ENCODE results near the gene C4B.
"Not testable (repeated sequence)": the region's sequence is repeated elsewhere in the genome, so short reads cannot be mapped to it uniquely, and the experiment has no call there.

The C4B gene

GRCh38 chr6:32055756-32056155 is 41.2 kb downstream of the C4B start:
- not testable (repeated sequence) for H4K8ac ChIP-seq (ENCODE audit: low read depth, low read length); H3K23ac ChIP-seq (ENCODE audit: low read depth, low read length, poor library complexity); H3K4me3 ChIP-seq (ENCODE audit: low read length in 2 of 2); H3K18ac ChIP-seq (ENCODE audit: low read length); H3K79me1 ChIP-seq (ENCODE audit: low read depth, low read length); H2BK12ac ChIP-seq (ENCODE audit: low read length); H3K9ac ChIP-seq (ENCODE audit: low read depth, low read length, poor library complexity); H2BK120ac ChIP-seq (ENCODE audit: low read depth, low read length); DNase-seq (ENCODE audit: low spot score); H2AK5ac ChIP-seq (ENCODE audit: low read depth, low read length); H2BK15ac ChIP-seq (ENCODE audit: low read length); H3K14ac ChIP-seq (ENCODE audit: low read length); H2AFZ ChIP-seq (ENCODE audit: low read length); H3K4me1 ChIP-seq (ENCODE audit: control insufficient read depth in 2 of 2, insufficient read depth in 1 of 2, low read depth in 1 of 2, low read length in 2 of 2); H3K9me3 ChIP-seq (replicated peaks in 1 of 2; ENCODE audit: control insufficient read depth in 2 of 2, insufficient read depth in 1 of 2, low read depth in 1 of 2, low read length in 2 of 2); H3K4me2 ChIP-seq (ENCODE audit: insufficient read depth, low read length, poor library complexity, severe bottlenecking); H3K36me3 ChIP-seq (replicated peaks in 1 of 2; ENCODE audit: control insufficient read depth in 2 of 2, insufficient read depth in 2 of 2, low read length in 2 of 2); H4K91ac ChIP-seq (ENCODE audit: low read depth, low read length, poor library complexity); H3K4ac ChIP-seq (ENCODE audit: low read length); H3K27ac ChIP-seq (replicated peaks; ENCODE audit: low read length); H2BK5ac ChIP-seq (ENCODE audit: low read length)
- WGBS, 2 donors (ENCODE audit: extremely low coverage in 2 of 2, insufficient read length in 2 of 2, insufficient replicate concordance in 1 of 2): no CpG with 5 or more reads among the region's 21 CpGs
- peaks cover 0 to 36% (median 0%) of the 10 kb centered on the region in 3 experiments for H3K27me3 ChIP-seq (ENCODE audit: control insufficient read depth in 3 of 3, insufficient read depth in 3 of 3, low read depth in 1 of 3, low read length in 3 of 3)

GRCh38 chr6:32056254-32056653 is 41.7 kb downstream of the C4B start:
- H2BK12ac ChIP-seq (ENCODE audit: low read length): no peak overlapping the region
- H2BK120ac ChIP-seq (ENCODE audit: low read depth, low read length): no peak overlapping the region
- H2AK5ac ChIP-seq (ENCODE audit: low read depth, low read length): no peak overlapping the region
- H3K27me3 ChIP-seq (ENCODE audit: control insufficient read depth in 3 of 3, insufficient read depth in 3 of 3, low read depth in 1 of 3, low read length in 3 of 3): peaks cover 0 to 31% (median 0%) of the 10 kb centered on the region in 3 experiments
- H3K4ac ChIP-seq (ENCODE audit: low read length): no peak overlapping the region
- H2AFZ ChIP-seq (ENCODE audit: low read length): no peak overlapping the region
- H3K18ac ChIP-seq (ENCODE audit: low read length): no peak overlapping the region
- DNase-seq (ENCODE audit: low spot score): no peak
- H3K9ac ChIP-seq (ENCODE audit: low read depth, low read length, poor library complexity): no peak overlapping the region
- no peaks in the 10 kb centered on the region for H3K9me3 ChIP-seq (replicated peaks in 1 of 2; ENCODE audit: control insufficient read depth in 2 of 2, insufficient read depth in 1 of 2, low read depth in 1 of 2, low read length in 2 of 2)
- no peak overlapping the region for H3K14ac ChIP-seq (ENCODE audit: low read length)
- no peaks in the 10 kb centered on the region for H3K36me3 ChIP-seq (replicated peaks in 1 of 2; ENCODE audit: control insufficient read depth in 2 of 2, insufficient read depth in 2 of 2, low read length in 2 of 2)
- H2BK15ac ChIP-seq (ENCODE audit: low read length): no peak overlapping the region
- H3K27ac ChIP-seq (replicated peaks; ENCODE audit: low read length): no peak overlapping the region
- no peak overlapping the region for H2BK5ac ChIP-seq (ENCODE audit: low read length)
- no peak overlapping the region for H3K23ac ChIP-seq (ENCODE audit: low read depth, low read length, poor library complexity)
- no peak overlapping the region for H4K8ac ChIP-seq (ENCODE audit: low read depth, low read length)
- WGBS, 2 donors (ENCODE audit: extremely low coverage in 2 of 2, insufficient read length in 2 of 2, insufficient replicate concordance in 1 of 2): no CpG with 5 or more reads among the region's 7 CpGs
- no peaks in the 10 kb centered on the region for H3K79me1 ChIP-seq (ENCODE audit: low read depth, low read length)
- H3K4me1 ChIP-seq (ENCODE audit: control insufficient read depth in 2 of 2, insufficient read depth in 1 of 2, low read depth in 1 of 2, low read length in 2 of 2): no peaks in the 10 kb centered on the region
- no peak overlapping the region for H4K91ac ChIP-seq (ENCODE audit: low read depth, low read length, poor library complexity)
- no peak overlapping the region for H3K4me2 ChIP-seq (ENCODE audit: insufficient read depth, low read length, poor library complexity, severe bottlenecking)
- H3K4me3 ChIP-seq (ENCODE audit: low read length in 2 of 2): no peak overlapping the region

DNA sequence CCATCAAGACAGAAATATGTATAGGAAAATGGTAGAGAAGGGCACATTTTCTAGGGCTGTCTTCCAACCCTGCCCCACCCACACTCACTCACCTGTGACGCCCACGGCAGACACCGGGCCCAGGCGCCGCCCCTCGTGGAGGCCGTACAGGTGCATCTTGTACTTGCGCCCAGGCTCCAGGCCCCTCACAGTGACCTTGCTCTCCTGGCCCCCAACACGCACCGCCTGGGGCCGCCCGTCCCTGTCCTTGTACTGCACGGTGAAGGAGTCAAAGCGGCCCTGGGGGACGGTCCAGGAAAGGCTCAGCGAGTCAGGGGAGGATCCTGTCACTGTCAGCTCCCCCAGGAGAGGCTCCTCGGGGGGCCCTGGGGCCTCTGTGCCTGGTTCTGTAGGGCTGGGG is 43.4 kb downstream of the C4B start:
- no peaks in the 10 kb centered on the region for H3K4me1 ChIP-seq (ENCODE audit: control insufficient read depth in 2 of 2, insufficient read depth in 1 of 2, low read depth in 1 of 2, low read length in 2 of 2)
- no peak for DNase-seq (ENCODE audit: low spot score)

GRCh38 chr6:32058511-32058963 is 43.9 kb downstream of the C4B start:
- Histone ChIP-seq H3K27ac (replicated peaks; ENCODE audit: low read length) (no peak overlapping the region), H2BK12ac (ENCODE audit: low read length) (no peak overlapping the region), H2BK15ac (ENCODE audit: low read length) (no peak overlapping the region), H3K27me3 (ENCODE audit: control insufficient read depth in 3 of 3, insufficient read depth in 3 of 3, low read depth in 1 of 3, low read length in 3 of 3) (peaks cover 0 to 23% (median 0%) of the 10 kb centered on the region in 3 experiments), H2BK120ac (ENCODE audit: low read depth, low read length) (no peak overlapping the region), H2BK5ac (ENCODE audit: low read length) (no peak overlapping the region), H3K9ac (ENCODE audit: low read depth, low read length, poor library complexity) (no peak overlapping the region), H4K8ac (ENCODE audit: low read depth, low read length) (no peak overlapping the region), H3K79me1 (ENCODE audit: low read depth, low read length) (no peaks in the 10 kb centered on the region), H3K4me2 (ENCODE audit: insufficient read depth, low read length, poor library complexity, severe bottlenecking) (no peak overlapping the region), H3K14ac (ENCODE audit: low read length) (no peak overlapping the region), H3K23ac (ENCODE audit: low read depth, low read length, poor library complexity) (no peak overlapping the region), H2AFZ (ENCODE audit: low read length) (no peak overlapping the region), H3K4me1 (ENCODE audit: control insufficient read depth in 2 of 2, insufficient read depth in 1 of 2, low read depth in 1 of 2, low read length in 2 of 2) (no peaks in the 10 kb centered on the region), H3K36me3 (replicated peaks in 1 of 2; ENCODE audit: control insufficient read depth in 2 of 2, insufficient read depth in 2 of 2, low read length in 2 of 2) (no peaks in the 10 kb centered on the region), H3K9me3 (replicated peaks in 1 of 2; ENCODE audit: control insufficient read depth in 2 of 2, insufficient read depth in 1 of 2, low read depth in 1 of 2, low read length in 2 of 2) (no peaks in the 10 kb centered on the region), H2AK5ac (ENCODE audit: low read depth, low read length) (no peak overlapping the region), H3K18ac (ENCODE audit: low read length) (no peak overlapping the region), H4K91ac (ENCODE audit: low read depth, low read length, poor library complexity) (no peak overlapping the region), H3K4ac (ENCODE audit: low read length) (no peak overlapping the region), H3K4me3 (ENCODE audit: low read length in 2 of 2) (no peak overlapping the region)
- WGBS, 2 donors (ENCODE audit: extremely low coverage in 2 of 2, insufficient read length in 2 of 2, insufficient replicate concordance in 1 of 2): no CpG with 5 or more reads among the region's 11 CpGs
- DNase-seq (ENCODE audit: low spot score): no peak

More for the DNA sequence above, 43.4 kb downstream of the C4B start:
- H2AFZ ChIP-seq (ENCODE audit: low read length): no peak overlapping the region
- no peak overlapping the region for H4K91ac ChIP-seq (ENCODE audit: low read depth, low read length, poor library complexity)
- no peak overlapping the region for H2AK5ac ChIP-seq (ENCODE audit: low read depth, low read length)
- H2BK5ac ChIP-seq (ENCODE audit: low read length): no peak overlapping the region
- no peak overlapping the region for H2BK15ac ChIP-seq (ENCODE audit: low read length)
- no peak overlapping the region for H3K4me3 ChIP-seq (ENCODE audit: low read length in 2 of 2)
- peaks cover 0 to 23% (median 0%) of the 10 kb centered on the region in 3 experiments for H3K27me3 ChIP-seq (ENCODE audit: control insufficient read depth in 3 of 3, insufficient read depth in 3 of 3, low read depth in 1 of 3, low read length in 3 of 3)
- H3K36me3 ChIP-seq (replicated peaks in 1 of 2; ENCODE audit: control insufficient read depth in 2 of 2, insufficient read depth in 2 of 2, low read length in 2 of 2): no peaks in the 10 kb centered on the region
- no peaks in the 10 kb centered on the region for H3K9me3 ChIP-seq (replicated peaks in 1 of 2; ENCODE audit: control insufficient read depth in 2 of 2, insufficient read depth in 1 of 2, low read depth in 1 of 2, low read length in 2 of 2)
- no peak overlapping the region for H3K4me2 ChIP-seq (ENCODE audit: insufficient read depth, low read length, poor library complexity, severe bottlenecking)
- H3K9ac ChIP-seq (ENCODE audit: low read depth, low read length, poor library complexity): no peak overlapping the region
- WGBS, 2 donors (ENCODE audit: extremely low coverage in 2 of 2, insufficient read length in 2 of 2, insufficient replicate concordance in 1 of 2): no CpG with 5 or more reads among the region's 17 CpGs
- no peak overlapping the region for H3K4ac ChIP-seq (ENCODE audit: low read length)
- no peak overlapping the region for H3K14ac ChIP-seq (ENCODE audit: low read length)
- no peak overlapping the region for H3K27ac ChIP-seq (replicated peaks; ENCODE audit: low read length)
- H3K23ac ChIP-seq (ENCODE audit: low read depth, low read length, poor library complexity): no peak overlapping the region
- H2BK12ac ChIP-seq (ENCODE audit: low read length): no peak overlapping the region
- H4K8ac ChIP-seq (ENCODE audit: low read depth, low read length): no peak overlapping the region
- H3K79me1 ChIP-seq (ENCODE audit: low read depth, low read length): no peaks in the 10 kb centered on the region
- H2BK120ac ChIP-seq (ENCODE audit: low read depth, low read length): no peak overlapping the region
- no peak overlapping the region for H3K18ac ChIP-seq (ENCODE audit: low read length)
